ENCODE measurements around the gene TUBGCP2.

DNA sequence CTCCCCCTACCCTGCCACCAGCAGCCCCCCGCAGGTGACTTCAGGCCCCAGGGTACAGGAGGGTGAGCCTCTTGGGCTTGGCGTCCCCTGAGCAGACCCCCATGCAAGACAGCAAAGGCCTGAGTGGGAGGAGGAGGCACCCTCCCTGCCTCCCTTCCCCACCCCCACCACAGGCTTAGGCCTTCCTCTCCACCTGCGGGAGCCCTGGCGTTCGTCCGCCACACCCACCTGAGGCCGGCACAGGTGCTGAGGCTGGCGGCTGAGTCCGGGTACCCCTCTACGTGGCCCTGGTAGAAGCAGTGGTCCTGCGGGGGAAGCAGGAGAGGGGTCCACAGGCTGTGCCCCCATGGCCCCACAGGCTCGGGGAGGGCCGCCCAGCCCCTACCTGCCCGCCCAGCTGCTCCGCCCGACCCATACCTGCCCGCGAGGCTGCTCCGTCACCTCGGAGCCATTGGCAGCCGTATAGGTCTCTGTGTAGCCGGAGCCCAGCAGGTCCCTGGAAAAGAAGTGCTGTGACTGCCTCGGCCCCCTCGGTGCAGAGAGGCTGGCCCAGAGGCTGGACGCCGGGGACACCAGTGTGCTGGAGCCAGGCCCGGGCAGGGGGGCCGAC lies 35.0 kb downstream of the TUBGCP2 start:
- TF ChIP-seq CTCF (IDR thresholded peaks at IDR 0.05) (no peak), POLR2A (IDR thresholded peaks at IDR 0.05) (no peak), EP300 (IDR thresholded peaks at IDR 0.05) (no peak)
